Kidney tubule cell (primary cell): ENCODE measurements around the gene FBXL16.

Experiments used
- DNase-seq: peaks from one replicate; pipeline ENCODE4 v3.0.0-alpha.2; 2018; ENCODE audit warnings: low spot score

FBXL16 gene

DNA sequence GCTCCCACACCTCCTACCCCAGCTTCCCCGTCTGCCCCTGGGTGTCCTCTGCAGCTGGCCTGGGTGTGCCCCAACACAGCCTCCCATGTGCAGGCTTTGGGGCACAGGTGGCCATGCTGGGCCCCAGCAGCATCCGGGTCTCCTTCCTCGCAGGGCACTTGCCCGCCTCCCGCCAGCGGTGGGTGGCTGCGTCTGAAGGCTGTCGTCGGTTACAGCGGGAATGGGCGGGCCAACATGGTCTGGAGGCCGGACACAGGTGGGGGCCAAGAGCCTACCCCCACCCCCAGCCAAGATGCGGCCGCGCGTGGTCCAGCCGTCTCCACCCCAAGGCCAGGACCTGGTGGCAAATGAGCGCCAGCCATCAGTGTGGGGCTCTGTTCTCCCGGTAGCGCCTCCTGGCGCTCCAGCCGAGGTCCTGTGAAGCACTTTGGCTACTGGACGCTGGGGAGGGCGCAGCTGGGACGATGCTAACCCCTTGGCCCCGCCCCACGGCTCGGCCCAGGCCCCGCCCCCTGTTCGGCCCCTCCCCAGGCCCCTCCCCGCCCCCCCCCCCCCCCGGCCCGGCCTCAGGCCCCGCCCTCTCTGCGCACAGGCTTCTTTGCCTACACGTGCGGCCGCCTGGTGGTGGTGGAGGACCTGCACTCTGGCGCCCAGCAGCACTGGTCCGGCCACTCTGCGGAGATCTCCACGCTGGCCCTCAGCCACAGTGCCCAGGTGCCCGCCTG is 45.0 kb downstream of the FBXL16 start:
- DNase-seq: peak; percentile 90

DNA sequence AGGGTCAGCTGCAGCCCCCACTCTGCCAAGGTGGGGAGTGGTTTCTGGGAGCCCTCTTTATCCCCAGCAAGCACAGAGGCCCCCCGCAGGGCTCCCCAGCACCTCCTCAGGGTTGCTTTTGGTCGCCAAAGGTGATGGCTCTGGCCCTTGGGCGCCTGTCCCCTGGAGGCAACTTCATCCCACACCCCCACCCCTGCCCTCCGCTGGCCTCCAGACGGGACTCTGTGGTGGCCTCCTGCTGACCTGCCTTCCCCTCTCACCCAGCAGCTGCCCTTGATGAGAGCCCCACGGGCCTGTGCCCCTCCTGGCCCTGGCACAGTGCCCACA is 45.5 kb downstream of the FBXL16 start:
- no peak for DNase-seq

DNA sequence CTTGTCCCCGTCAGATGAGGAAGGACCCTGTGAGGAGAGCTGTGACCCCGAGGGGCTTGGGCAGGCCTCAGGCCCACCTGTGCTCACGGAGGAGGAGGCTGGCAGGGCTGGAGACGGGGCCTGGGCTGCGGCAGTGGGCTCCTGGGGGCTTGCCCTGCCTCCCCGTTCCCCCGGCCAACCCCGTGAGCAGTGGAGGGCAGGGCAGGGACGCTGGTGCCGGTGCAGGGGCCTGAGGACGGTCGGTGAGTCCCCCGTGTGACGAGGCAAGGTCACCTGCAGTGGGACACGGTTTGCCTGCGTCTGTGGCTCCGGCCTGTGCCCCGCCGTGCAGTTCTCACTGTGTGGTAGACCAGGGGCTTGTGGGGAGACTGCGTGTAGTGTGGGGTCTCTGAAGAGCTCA is 46.0 kb downstream of the FBXL16 start:
- DNase-seq: no peak

DNA sequence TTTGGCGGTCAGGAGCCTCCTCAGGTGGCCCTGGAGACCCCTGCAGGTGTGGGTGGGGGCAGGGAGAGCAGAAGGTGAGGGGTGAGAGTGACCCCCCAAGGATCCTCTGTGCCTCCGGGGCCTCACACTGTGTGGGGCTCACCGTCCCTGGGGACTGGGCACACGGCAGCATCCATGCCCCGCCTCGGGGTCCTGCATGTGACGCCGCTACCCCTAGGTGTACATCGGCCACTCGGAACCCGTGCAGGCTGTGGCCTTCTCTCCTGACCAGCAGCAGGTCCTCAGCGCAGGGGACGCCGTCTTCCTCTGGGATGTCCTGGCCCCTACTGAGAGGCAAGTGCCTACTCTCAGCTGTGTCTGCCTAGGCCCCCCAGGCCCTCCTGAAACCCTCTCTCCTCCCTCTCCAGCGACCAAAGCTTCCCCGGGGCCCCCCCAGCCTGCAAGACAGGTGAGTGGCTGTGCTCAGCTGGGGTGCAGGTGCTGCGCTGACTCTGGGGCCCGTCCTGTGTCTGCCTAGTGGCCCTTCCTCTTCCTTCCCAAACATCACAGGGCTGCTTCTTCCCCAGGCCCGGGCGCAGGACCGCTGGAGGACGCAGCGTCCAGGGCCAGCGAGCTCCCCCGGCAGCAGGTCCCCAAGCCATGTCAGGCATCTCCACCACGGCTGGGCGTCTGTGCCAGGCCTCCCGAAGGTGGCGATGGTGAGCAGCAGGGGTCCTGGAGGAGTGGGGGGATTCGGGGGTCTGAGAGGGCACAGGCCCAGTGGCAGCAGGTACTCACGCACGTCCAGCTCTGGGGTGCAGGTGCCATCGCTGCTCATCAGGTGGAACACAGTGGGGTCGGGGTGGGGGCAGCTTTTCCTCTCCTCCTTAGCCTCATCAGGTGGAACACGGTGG is 46.7 kb downstream of the FBXL16 start:
- DNase-seq: no peak

DNA sequence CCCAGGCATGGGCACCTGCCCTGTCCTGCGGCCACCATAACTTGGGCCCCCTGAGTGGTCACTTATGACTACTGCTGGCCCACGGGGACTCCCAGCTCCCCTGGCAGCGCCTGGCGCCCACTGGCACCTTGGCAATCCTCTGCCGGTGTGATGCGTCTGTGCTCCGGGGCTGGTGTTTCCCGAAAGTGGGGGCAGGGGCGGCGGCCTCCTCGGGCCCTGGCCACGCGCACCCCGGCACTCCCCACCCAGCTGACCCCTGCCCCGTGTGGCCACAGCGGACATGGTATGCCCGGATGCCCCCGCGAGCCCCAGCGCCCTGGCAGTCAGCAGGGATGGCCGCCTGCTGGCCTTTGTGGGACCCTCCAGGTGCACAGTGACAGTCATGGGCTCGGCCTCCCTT is 48.1 kb downstream of the FBXL16 start:
- DNase-seq: no peak

DNA sequence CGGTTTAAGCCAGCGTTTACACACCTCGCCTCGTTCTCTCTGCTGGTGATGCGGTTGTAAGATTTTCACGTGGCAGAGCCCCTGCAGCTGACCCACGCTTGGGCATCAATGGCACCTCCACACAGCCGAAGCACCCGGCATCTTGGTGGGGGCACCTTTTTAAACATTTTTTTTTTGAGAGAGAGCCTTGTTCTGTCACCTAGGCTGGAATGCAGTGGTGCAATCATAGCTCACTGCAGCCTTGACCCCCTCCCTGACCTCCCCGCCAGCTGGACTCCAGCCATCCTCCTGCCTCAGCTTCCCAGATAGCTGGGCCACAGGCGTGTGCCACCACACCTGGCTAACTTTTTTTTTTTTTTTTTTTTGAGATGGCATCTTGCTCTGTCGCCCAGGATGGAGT is 51.6 kb downstream of the FBXL16 start:
- no peak for DNase-seq

DNA sequence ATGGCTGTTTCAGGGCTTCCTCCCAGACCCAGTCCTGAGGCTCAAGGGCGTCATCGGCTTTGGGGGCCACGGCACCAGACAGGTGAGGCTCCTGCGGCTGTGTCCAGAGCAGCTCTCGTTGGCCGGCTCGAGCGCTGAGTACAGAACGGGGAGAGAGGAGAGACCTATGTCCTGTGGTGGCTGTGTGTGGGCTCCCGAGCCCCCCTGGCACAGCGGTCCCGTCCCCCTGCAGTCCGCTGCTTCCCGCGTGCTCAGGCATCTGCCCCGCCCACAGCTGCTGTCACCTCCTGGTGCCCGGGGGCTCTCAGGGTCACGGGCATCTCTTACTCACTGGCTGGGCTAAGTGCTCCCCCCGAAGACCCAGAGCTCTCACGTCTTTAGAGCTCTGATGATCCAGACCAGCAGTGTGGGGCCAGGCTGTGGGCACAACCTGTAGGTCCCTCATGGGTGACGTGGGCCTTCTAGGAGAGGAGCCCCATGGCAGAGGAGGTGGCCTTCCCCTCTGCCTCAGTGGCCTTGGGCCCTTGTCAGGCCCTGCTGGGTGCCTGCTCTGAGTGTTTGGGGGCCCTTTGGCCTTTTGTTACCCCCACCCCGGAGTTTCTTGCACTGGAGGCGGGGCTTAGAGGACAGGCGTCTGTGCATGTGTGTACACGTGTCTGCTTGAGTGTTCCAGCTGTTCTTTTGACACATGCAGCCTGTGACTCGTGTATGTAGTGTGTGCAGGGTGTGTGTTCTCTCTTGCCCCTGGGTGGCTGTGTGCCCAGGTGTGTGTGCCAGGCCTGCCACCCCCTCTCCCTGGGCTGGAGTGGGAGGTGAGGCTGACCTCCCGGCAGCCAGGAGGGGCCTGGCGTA is 52.9 kb downstream of the FBXL16 start:
- no peak for DNase-seq

DNA sequence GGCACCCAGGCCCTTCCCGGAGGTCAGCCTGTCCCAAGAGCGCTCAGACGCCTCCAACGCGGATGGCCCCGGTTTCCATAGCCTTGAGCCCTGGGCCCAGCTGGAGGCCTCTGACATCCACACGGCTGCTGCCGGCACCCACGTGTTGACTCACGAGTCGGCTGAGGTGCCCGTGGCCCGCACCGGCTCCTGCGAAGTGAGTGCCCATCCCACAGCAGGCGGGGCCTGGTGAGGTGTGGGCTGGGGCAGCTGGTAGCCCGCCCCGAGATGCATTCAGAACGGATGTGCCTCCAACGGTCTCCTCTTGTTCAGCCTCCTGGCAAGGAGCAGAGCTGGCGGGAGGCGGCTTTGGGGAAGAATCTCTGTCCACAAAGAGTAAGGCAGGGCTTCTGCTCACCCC is 53.8 kb downstream of the FBXL16 start:
- DNase-seq: no peak

DNA sequence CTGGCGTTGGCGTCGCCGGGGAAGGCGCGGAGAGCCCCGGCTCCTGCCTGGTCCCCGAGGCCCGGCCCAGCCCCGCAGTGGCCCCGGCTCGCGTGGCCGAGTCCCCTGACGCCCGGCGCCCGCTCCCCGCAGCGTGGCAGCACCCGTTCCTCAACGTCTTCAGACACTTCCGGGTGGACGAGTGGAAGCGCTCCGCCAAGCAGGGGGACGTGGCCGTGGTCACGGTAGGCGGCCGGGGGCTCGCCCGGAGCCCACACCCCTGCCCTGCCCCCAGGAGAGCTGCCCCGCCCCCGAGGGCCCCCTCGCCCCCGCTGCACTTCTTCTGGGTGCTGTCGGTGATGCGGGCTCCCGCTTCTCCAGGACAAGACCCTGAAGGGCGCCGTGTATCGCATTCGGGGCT is 56.0 kb downstream of the FBXL16 start:
- peak; percentile 41 for DNase-seq

DNA sequence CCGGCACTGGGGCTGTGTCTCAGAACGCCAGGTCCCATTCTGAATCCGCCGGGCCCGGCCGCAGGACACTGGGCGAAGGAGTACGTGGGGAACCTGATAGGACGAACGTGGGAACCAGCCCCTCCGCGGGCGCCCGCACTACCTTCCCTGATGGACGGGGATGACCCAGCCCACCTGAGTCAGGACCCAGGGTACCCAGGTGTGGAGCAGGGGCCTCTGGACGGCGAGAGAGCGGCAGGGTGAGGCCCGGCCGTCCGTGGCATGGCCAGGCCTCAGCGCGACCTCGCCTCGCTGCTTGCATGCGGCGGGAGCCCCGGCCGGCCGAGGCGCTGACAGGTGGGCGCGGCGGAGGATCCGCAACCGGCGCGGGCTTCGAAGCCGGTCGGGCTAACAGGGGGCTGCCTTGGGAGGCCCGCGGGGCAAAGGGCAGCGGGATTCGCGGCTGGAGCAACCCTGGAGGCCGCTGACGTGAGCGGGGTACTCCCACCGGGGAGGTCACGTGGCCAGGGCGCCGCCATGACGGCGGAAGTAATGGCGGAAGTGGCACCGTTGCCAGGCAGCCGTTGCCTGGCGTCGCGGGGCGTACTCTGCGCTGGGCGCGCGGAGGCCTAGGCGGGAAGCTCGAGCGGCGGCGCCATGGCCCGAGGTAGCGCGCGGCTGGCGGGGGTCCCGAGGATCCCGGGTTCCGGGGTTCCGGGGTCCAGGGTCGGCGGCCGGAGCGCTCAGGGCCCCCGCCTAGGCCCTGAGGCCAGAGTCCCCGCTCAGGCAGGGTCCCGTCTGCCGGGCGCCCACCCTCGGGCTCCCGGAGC is 56.6 kb downstream of the FBXL16 start, which contains the start of gene WDR90:
Gene WDR90, plus strand, starts transcription at position 585 of the 809 bp plus-strand sequence. Its CDS starts 52 bp downstream, at position 637.
- DNase-seq: peak; percentile 93

DNA sequence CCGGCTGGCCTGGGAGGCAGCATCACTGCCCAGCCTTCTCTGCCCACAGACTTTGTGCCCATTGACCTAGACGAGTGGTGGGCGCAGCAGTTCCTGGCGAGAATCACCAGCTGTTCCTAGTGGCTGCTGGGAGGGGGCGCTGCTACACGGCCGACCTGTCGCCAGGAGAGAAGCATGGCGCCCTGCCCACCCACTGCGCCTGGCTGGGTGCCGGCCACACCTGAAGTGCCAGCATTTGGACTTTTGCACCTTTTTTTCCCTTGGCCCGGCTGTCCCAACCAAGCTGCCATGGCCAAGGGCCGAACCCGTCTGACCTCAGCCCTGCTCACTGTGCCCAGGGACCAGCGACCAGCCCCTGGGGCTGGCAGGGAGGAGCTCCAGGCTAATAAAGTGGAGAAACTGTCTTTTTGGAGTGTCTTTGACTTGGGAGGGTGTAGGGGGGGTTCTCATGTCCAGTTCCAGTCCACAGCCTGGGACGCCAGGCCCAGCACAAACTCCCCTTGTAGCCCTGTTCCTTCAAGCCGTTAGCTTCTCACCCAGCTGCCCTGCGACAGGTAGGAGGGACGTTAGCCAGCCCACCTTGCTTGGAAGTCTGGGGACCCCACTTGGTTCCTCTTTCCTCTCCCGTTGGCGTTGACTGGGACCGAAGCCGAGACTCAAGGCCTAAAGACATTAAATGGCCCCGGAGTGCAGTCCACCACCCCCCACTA is 57.4 kb downstream of the FBXL16 start:
- DNase-seq: peak; percentile 67

DNA sequence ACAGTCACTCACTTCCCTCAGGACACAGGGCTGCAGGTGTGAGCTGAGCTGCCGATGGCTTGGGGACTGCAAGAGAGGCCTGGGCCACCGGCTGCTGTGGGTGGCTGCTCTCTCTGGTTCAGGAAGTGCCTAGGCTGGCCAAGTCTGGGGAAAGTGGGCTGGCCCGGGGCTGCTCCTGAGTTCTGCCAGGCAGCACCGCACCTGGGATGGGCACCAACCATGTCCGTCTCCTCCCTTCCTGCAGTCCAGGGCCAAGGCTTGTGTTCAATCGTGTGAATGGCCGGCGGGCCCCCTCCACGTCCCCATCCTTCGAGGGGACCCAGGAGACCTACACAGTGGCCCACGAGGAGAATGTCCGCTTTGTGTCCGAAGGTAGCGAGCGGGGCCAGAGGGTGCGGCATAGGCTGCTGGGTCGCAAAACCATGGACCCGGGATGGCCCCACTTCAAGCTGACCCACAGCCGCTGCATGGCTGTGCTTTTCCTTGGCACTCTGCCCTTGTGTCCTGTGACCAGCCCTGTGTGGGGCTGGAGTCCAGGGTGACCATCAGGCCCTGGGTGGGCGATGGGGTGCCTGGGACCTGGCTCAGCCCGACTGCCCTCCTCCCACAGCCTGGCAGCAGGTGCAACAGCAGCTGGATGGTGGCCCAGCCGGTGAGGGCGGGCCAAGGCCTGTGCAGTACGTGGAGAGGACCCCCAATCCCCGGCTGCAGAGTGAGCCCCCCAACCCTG is 58.3 kb downstream of the FBXL16 start:
- no peak for DNase-seq

DNA sequence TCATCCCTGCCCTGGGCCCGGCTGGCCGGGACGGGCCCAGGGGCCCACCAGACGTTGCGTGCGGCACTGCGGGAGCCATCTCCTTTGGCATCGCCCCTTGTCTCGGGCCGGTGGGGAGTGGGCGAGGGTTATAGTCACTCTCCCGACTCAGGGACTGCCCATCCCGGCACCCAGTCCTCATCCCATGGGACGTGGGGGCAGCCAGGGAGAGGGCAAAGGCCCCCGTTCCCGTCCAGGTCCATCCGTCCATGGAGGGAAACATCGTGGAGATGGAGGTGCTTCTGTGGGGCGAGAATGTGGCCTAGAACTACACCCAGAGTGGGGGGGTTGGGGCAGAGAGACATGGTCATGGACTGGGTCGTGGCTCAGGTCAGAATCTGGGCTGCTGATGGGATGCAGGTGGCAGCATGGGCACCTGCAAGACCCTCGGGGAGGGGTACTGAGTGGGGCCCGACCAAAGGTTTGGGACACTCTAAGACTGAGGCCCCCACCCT is 58.9 kb downstream of the FBXL16 start:
- DNase-seq: no peak

DNA sequence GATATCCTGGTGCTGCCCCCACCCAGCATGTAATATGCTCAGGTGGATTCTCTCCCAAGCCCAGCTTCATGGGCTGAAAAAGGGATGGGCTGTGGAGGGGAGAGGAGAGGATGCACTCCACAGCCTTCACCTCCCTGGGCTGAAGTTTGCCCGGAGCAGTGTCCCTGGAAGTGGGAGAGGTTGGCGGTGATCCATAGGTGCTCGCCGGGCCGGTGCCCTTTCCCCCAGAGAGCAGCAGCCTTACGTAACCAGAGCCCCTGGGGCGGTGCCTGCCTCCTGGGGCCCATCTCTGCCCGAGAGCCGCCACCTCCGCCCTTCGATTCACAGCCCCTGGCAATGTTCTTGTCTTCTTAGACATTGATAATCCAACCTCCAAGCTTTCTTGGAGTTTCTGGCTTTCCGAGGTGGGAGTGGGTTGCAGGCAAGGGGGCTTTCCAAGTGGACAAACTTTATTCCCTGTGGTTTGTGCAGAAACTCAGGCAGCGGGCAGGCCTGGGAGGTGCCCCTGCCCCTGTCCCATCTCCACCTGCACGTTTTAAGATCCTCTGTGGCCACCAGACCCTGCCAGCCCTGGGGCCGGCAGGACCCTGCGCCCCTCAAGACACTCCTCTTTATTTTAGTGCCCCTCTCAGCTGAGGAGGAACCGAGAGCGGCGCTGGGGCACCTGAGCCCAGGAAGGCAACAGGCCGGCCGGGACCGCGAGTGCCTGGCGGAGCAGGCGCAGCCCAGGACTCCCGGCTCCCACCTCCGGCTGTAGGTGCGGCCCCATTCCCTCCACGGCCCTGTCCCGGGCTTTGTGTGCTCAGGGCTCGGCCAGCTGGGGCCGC is 59.5 kb downstream of the FBXL16 start:
- peak; percentile 48 for DNase-seq

DNA sequence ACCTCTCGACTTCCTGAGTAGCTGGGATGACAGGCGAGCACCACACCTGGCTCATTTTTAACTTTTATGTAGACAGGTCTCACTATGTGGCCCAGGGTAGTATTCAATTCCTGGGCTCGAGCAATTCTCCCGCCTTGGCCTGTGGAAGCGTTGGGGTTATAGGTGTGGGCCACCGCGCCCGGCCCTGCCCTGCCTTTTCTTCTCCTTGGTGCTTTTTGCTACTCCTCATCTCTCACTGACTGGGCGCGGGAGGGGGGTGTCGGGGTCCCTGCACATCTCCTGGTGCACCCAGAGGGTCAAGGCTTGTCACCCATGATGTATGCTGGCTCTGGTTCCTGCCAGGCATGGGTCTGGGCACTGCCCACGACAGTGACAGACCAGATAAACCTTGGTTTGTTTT is 61.0 kb downstream of the FBXL16 start:
- no peak for DNase-seq

DNA sequence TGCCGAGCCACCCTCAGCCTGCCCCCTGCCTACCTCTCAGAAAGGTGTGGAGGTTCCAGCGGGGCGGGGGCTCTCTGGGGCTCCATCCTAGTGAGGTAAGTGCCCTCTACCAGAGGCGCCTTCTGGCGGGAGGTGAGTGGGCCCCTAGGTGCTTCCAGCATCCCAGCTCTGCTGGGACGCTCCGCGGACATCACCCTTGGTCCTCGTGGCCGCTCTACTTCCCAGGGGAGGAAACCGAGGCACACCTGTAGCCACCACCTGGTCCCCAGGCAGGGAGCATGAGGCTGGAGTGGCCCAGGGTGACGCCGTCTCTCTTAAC is 62.6 kb downstream of the FBXL16 start:
- no peak for DNase-seq
